HTERT RPE-1 (cell line): ENCODE measurements around the gene RILPL2.
"Not testable (repeated sequence)": the region's sequence is repeated elsewhere in the genome, so short reads cannot be mapped to it uniquely, and the experiment has no call there.

Experiments
- in situ Hi-C: fragments of 300-500 bp; cut with MboI; formaldehyde crosslinking; loops from 4 replicates; pipeline ENCODE4 v1.14.3; 2020; ENCODE audit warnings: low sequenced_read_pairs

RILPL2 gene

GRCh38 chr12:123384994-123385376 is 51.5 kb downstream of the RILPL2 start:
- in situ Hi-C loops, result no loop called here

DNA sequence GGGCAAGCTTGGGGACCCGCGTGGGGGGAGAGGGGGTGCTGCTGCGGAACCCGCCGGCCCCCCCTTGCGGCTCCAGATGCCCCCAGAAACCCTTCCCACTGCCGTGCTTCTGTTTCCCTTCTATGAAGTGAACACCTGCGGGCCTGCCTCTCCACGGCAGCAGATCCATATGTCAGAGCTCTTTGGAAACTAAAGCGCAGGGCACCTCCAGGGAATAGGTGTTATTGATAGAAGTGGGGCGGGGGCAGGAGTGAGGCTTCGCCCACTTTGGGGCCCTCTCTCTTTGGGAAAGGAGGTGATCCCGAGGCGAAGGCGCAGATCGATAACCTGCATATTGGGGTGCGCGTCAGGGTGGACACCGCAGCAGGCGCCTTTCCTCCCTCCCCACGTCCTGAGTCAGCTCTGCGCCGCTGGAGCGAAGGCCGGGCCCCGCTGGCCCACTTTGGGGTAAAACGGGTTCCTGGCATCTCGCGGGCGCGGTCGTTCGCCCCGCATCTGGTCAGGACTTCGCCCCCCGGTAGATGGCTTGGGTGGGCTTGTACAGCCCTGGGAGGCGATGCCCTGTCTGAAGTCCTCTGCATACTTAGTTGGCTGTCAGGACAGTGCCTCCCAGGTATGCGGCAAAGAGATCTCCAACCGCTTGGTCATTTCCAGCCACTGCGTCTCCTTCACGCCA is 52.0 kb downstream of the RILPL2 start:
- in situ Hi-C loops, result no loop called here

- in situ Hi-C loops, result no loop called here
These were observed 53.8 kb downstream of the RILPL2 start for GRCh38 chr12:123382684-123383083.

- in situ Hi-C loops, result no loop called here
These were observed 57.1 kb downstream of the RILPL2 start for GRCh38 chr12:123379391-123379790.

- in situ Hi-C loops, result not testable (repeated sequence)
These were observed 64.1 kb downstream of the RILPL2 start for GRCh38 chr12:123372415-123372814.

DNA sequence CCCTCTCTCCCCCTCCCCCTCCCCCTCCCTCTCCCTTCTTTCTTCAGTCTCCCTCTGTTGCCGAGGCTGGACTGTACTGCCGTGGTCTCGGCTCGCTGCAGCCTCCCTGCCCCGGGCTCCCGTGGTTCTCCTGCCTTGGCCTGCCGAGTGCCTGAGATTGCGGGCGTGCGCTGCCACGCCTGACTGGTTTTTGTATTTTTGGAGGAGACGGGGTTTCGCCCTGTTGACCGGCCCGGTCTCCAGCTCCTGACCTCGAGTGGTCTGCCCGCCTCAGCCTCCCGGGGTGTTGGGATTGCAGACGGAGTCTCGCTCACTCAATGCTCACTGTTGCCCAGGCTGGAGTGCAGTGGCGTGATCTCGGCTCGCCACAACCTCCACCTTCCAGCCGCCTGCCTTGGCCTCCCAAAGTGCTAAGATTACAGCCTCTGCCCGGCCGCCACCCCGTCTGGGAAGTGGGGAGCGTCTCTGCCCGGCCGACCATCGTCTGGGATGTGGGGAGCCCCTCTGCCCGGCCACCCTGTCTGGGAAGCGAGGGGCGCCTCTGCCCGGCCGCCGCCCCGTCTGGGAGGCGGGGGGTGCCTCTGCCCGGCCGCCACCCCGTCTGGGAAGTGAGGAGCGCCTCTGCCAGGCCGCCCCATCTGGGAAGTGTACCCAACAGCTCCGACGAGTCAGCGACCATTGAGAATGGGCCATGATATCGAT is 64.7 kb downstream of the RILPL2 start:
- in situ Hi-C loops, result not testable (repeated sequence)

- in situ Hi-C loops, result no loop called here
These were observed 67.3 kb downstream of the RILPL2 start for GRCh38 chr12:123369229-123369628.

- in situ Hi-C loops, result not testable (repeated sequence)
These were observed 68.1 kb downstream of the RILPL2 start for GRCh38 chr12:123368431-123368830.

DNA sequence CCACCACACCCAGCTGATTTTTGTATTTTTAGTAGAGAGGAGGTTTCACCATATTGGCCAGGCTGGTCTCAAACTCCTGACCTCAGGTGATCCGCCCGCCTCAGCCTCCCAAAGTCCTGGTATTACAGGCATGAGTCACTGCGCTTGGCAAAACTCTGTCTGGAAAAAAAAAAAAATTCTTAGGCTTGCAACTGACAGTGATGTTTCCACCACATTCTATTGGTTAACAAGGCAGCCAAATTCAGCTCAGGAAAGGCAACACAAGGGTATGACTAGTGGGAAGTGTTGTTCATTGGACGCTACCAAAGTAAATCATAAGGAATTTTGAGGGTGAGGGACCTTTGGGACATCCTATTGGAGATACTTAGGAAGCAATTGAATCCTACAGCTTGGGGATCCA is 69.0 kb downstream of the RILPL2 start:
- in situ Hi-C loops, result no loop called here
